Endodermal cell (in vitro differentiated cells): ENCODE measurements around the gene CEP83. TPM values are rescaled to one million over a fixed set of nuclear protein-coding genes. Genes with fewer than 3 reads are reported as not detected.
"Not testable (repeated sequence)": the region's sequence is repeated elsewhere in the genome, so short reads cannot be mapped to it uniquely, and the experiment has no call there.

Experiments used
- DNase-seq: peaks from one replicate; pipeline ENCODE4 v3.0.0-alpha.2; 2017
- H3K27ac ChIP-seq: 2 replicates; pipeline ENCODE4 v1.5.1; 2013; ENCODE audit warnings: mild to moderate bottlenecking, low read depth, low read length, moderate library complexity
- H3K27me3 ChIP-seq: 2 replicates; pipeline ENCODE4 v1.6.1; 2013; ENCODE audit warnings: mild to moderate bottlenecking, low read length, moderate library complexity; ENCODE audit not compliant: insufficient read depth, control insufficient read depth, poor library complexity, severe bottlenecking
- H3K36me3 ChIP-seq: 2 replicates; pipeline ENCODE4 v1.7.0; 2013; ENCODE audit warnings: mild to moderate bottlenecking, low read length, moderate library complexity; ENCODE audit not compliant: control insufficient read depth, insufficient read depth
- H3K4me1 ChIP-seq: one replicate; pipeline ENCODE4 v1.7.0; 2013; ENCODE audit warnings: low read length; ENCODE audit not compliant: control insufficient read depth, insufficient read depth
- H3K4me3 ChIP-seq: 2 replicates; pipeline ENCODE4 v1.5.1; 2013; ENCODE audit warnings: mild to moderate bottlenecking, low read length, moderate library complexity
- H3K9ac ChIP-seq: 2 replicates; pipeline ENCODE4 v1.6.1; 2013; ENCODE audit warnings: mild to moderate bottlenecking, low read length, moderate library complexity; ENCODE audit not compliant: poor library complexity, severe bottlenecking; ENCODE audit errors: extremely low read depth
- H3K9me3 ChIP-seq: 2 replicates; pipeline ENCODE4 v1.6.1; 2013; ENCODE audit warnings: mild to moderate bottlenecking, low read length, moderate library complexity; ENCODE audit not compliant: control insufficient read depth
- H3K27ac Mint-ChIP-seq: 2 replicates; pipeline ENCODE4 v1.8.0; 2020; ENCODE audit warnings: mixed read lengths
- H3K27me3 Mint-ChIP-seq: 2 replicates; pipeline ENCODE4 v1.8.0; 2021; ENCODE audit warnings: mild to moderate bottlenecking, mixed read lengths; ENCODE audit not compliant: insufficient read depth
- H3K36me3 Mint-ChIP-seq: 2 replicates; pipeline ENCODE4 v1.8.0; 2020; ENCODE audit warnings: low read depth, mixed read lengths
- H3K4me1 Mint-ChIP-seq: 2 replicates; pipeline ENCODE4 v1.8.0; 2020; ENCODE audit warnings: mixed read lengths
- H3K4me3 Mint-ChIP-seq: 2 replicates; pipeline ENCODE4 v1.8.0; 2020; ENCODE audit warnings: mild to moderate bottlenecking, moderate library complexity, mixed read lengths
- H3K9me3 Mint-ChIP-seq: 2 replicates; pipeline ENCODE4 v1.8.0; 2020; ENCODE audit warnings: mild to moderate bottlenecking, mixed read lengths
- WGBS, 2 experiments: methylation state at CpG; one replicate each; pipeline versions ENCODE4 v1.1.5 to v1.1.7; 2013; ENCODE audit warnings: missing lambda C conversion rate in 2 of 2, mixed read lengths in 1 of 2; ENCODE audit not compliant: insufficient coverage in 1 of 2, insufficient read length in 1 of 2; 5-methylcytosine and 5-hydroxymethylcytosine counted together
- total RNA-seq, 2 donors: library from RNA; stranded (reverse); fragmentation: NEBNext Ultra II Directional in 1 of 2; extraction: Animal tissue kit (Norgen Biotek cat#: 25700) in 1 of 2; gene quantifications; 2 replicates in 1 of 2; 3 replicates in 1 of 2; pipeline ENCODE4 v1.2.1, GENCODE V29; 2021
- TF ChIP-seq, protein P1 (sequence below): fragments of 200-600 bp; sonication (generic); conservative IDR thresholded peaks from 2 replicates; pipeline ENCODE4 v1.5.0; 2021; ENCODE audit warnings: antibody characterized with exemption, mild to moderate bottlenecking

CEP83 gene
- total RNA-seq, 2 donors from 2014 or later = 28.6 to 36.3 TPM

DNA sequence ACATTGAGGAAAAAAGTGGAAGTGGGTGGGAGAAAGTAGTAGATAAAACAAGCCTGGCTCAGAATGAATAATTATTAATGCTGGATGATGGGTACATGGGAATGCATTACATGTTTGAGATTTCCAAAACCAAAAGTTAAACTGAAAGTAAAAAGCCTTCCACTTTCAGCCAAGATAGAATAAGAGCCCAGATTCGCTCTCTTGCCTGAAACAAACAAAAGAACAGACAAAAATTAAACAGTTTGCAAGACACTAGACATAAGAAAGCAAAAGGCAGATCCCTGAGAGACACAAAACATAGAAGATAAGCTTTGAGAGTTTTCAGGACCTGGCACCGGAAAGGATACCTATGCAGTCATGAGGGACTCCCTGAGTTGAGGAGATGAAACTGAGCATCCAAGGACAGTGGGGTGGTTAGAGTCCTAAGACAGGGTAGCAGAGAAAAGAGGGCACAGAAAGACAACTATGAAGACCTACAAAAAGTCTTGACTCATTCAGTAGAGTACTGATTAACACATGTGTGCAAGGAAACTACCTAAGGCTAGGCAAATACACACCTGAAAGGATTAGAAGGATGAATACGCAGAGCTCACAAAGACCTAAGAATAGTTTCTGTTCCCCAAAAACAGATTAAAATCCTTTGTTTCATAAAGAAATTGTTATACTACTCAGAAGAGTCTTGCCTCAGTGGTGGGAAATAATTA lies 54.1 kb downstream of the CEP83 start:
- Histone ChIP-seq H3K27me3 (no peaks in the 10 kb centered on the region), H3K9ac (no peak overlapping the region), H3K27ac (no peak overlapping the region), H3K9me3 (no peaks in the 10 kb centered on the region), H3K4me3 (no peak overlapping the region), H3K36me3 (peaks cover 14% of the 10 kb centered on the region), H3K4me1 (no peaks in the 10 kb centered on the region)
- Mint-ChIP-seq H3K27ac (peak overlapping the region; percentile 80), H3K36me3 (peaks cover 18% of the 10 kb centered on the region), H3K27me3 (no peaks in the 10 kb centered on the region), H3K4me1 (peaks cover 6% of the 10 kb centered on the region), H3K9me3 (peaks cover 4% of the 10 kb centered on the region), H3K4me3 (no peak overlapping the region)
- TF ChIP-seq, protein P1, sequence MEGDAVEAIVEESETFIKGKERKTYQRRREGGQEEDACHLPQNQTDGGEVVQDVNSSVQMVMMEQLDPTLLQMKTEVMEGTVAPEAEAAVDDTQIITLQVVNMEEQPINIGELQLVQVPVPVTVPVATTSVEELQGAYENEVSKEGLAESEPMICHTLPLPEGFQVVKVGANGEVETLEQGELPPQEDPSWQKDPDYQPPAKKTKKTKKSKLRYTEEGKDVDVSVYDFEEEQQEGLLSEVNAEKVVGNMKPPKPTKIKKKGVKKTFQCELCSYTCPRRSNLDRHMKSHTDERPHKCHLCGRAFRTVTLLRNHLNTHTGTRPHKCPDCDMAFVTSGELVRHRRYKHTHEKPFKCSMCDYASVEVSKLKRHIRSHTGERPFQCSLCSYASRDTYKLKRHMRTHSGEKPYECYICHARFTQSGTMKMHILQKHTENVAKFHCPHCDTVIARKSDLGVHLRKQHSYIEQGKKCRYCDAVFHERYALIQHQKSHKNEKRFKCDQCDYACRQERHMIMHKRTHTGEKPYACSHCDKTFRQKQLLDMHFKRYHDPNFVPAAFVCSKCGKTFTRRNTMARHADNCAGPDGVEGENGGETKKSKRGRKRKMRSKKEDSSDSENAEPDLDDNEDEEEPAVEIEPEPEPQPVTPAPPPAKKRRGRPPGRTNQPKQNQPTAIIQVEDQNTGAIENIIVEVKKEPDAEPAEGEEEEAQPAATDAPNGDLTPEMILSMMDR = no peak
- DNase-seq = no peak
- WGBS, 2 experiments = 96 to 100% methylated on average over 2 to 3 of the region's 3 CpGs

DNA sequence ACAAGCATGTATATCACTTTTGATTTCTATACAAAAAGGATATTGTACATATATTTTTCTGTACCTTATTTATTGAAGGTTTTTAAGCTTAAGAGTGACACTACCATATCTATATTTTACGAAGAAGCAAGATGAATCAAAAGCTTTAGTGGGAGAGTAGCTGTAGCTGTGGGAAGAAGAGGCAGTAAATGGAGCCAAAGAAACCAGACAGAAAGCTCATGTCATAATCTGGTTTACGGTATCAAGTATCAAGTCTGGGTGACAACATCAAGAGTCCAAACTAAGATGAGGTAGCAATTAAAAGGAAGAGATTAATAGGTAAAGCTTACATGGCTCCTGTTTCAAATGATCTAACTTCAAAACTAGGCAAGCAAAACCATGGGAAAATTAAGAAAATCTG lies 54.8 kb downstream of the CEP83 start:
- Histone ChIP-seq H3K9me3 (peaks cover 7% of the 10 kb centered on the region), H3K27me3 (no peaks in the 10 kb centered on the region), H3K9ac (no peak overlapping the region), H3K4me1 (no peaks in the 10 kb centered on the region), H3K4me3 (no peak overlapping the region), H3K27ac (no peak overlapping the region), H3K36me3 (peaks cover 21% of the 10 kb centered on the region)
- DNase-seq = no peak
- no peak overlapping the region for H3K27ac Mint-ChIP-seq
- peaks cover 8% of the 10 kb centered on the region for H3K9me3 Mint-ChIP-seq
- H3K27me3 Mint-ChIP-seq = no peaks in the 10 kb centered on the region
- 96 to 100% methylated on average over 2 of the region's 2 CpGs for WGBS, 2 experiments
- TF ChIP-seq, protein P1 = no peak
- peaks cover 25% of the 10 kb centered on the region for H3K36me3 Mint-ChIP-seq
- no peak overlapping the region for H3K4me3 Mint-ChIP-seq
- H3K4me1 Mint-ChIP-seq = peaks cover 6% of the 10 kb centered on the region

DNA sequence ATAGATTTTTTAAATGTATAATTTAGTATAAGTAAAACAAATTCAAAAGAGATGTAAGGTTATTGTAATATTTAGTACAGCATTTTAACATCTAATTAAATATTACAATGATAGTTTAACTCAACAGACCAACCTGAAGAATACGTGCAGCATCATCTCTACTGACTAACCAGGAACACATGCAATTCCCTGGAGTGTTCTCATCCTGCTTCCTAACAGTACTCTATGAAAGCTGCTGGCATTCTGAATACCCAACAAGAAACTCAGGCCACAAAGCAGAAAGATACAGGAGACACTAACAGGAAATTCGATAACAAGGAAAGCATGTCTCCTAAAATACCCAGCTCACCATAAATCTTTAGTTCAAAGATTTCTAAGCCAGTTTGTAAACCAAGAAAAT lies 58.3 kb downstream of the CEP83 start:
- Histone ChIP-seq H3K27me3 (no peaks in the 10 kb centered on the region), H3K36me3 (peaks cover 42% of the 10 kb centered on the region), H3K4me1 (no peaks in the 10 kb centered on the region), H3K4me3 (no peak overlapping the region), H3K9ac (no peak overlapping the region), H3K27ac (no peak overlapping the region), H3K9me3 (peaks cover 31% of the 10 kb centered on the region)
- Mint-ChIP-seq H3K27ac (no peak overlapping the region), H3K4me1 (peaks cover 6% of the 10 kb centered on the region), H3K9me3 (peaks cover 30% of the 10 kb centered on the region), H3K36me3 (peaks cover 54% of the 10 kb centered on the region), H3K4me3 (no peak overlapping the region), H3K27me3 (no peaks in the 10 kb centered on the region)
- TF ChIP-seq, protein P1 = no peak
- DNase-seq = no peak
- WGBS, 2 experiments = 100% methylated on average over 2 of the region's 2 CpGs; no CpG with 5 or more reads in 1 of the 2 experiments

DNA sequence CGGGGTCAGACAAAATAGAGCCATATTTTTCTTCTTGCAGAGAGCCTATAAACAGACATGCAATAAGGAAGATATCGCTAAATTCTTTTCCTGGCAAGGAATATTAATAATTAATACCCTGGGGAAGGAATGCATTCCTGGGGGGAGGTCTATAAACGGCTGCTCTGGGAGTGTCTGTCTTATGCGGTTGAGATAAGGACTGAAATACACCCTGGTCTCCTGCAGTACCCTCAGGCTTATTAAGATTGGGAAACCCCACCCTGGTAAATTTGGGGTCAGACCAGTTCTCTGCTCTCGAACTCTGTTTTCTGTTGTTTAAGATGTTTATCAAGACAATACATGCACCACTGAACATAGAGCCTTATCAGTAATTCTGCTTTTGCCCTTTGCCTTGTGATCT lies 61.0 kb downstream of the CEP83 start:
- Mint-ChIP-seq H3K9me3 (peaks cover 44% of the 10 kb centered on the region), H3K36me3 (peaks cover 71% of the 10 kb centered on the region)
- H3K27me3 ChIP-seq, H3K4me1 ChIP-seq, H3K4me3 ChIP-seq, H3K27ac ChIP-seq, H3K27me3 Mint-ChIP-seq, H3K4me1 Mint-ChIP-seq, H3K9ac ChIP-seq, DNase-seq, H3K4me3 Mint-ChIP-seq, H3K27ac Mint-ChIP-seq: not testable (repeated sequence)
- WGBS, 2 experiments = 93% methylated on average over 3 to 5 of the region's 5 CpGs
- peaks cover 42% of the 10 kb centered on the region for H3K36me3 ChIP-seq
- H3K9me3 ChIP-seq = peaks cover 31% of the 10 kb centered on the region
